BLaER1 treated with 17β-estradiol and CSF1 and Interleukin-3, amounts not matched to agents 10 nM and 100 nM (cell line): ENCODE data around the gene MOB3C.

ENCODE experiments used
- H3K27ac ChIP-seq, 11 experiments: shearing (Covaris generic); formaldehyde crosslinking; 2 replicates each; pipeline ENCODE4 v1.8.1; 2022
- H3K27me3 ChIP-seq, 11 experiments: shearing (Covaris generic); formaldehyde crosslinking; 2 replicates each; pipeline ENCODE4 v1.8.1; 2022
- H3K36me3 ChIP-seq, 11 experiments: shearing (Covaris generic); formaldehyde crosslinking; 2 replicates each; pipeline ENCODE4 v1.8.1; 2022
- H3K4me1 ChIP-seq, 10 experiments: shearing (Covaris generic); formaldehyde crosslinking; 2 replicates each; pipeline ENCODE4 v1.8.1; 2022
- H3K4me2 ChIP-seq, 11 experiments: shearing (Covaris generic); formaldehyde crosslinking; 2 replicates each; pipeline ENCODE4 v1.8.1; 2022
- H3K4me3 ChIP-seq, 10 experiments: shearing (Covaris generic); formaldehyde crosslinking; 2 replicates each; pipeline ENCODE4 v1.8.1; 2022
- H3K9ac ChIP-seq, 11 experiments: shearing (Covaris generic); formaldehyde crosslinking; 2 replicates each; pipeline ENCODE4 v1.8.1; 2022
- H3K9me3 ChIP-seq, 11 experiments: shearing (Covaris generic); formaldehyde crosslinking; replicated peaks in 1 of 11; 2 replicates each; pipeline ENCODE4 v1.8.1; 2022
- H4K20me1 ChIP-seq, 11 experiments: shearing (Covaris generic); formaldehyde crosslinking; 2 replicates each; pipeline ENCODE4 v1.8.1; 2022
- Cebpa-rat ChIP-seq, 11 experiments: shearing (Covaris generic); IDR thresholded peaks; 2 replicates each; pipeline ENCODE4 v1.8.1; 2022

The MOB3C gene

GRCh38 chr1:46615088-46615487 lies 1.5 kb downstream of the MOB3C start:
- peak overlapping the region in 10 of 11 experiments; percentile 79 to 95 (median 86); a peak in 14 of 22 replicates for H3K9ac ChIP-seq
- peaks cover 84 to 93% (median 87%) of the 10 kb centered on the region in 10 experiments for H3K4me1 ChIP-seq

GRCh38 chr1:46614604-46614984 lies 2.0 kb downstream of the MOB3C start:
- no peaks in the 10 kb centered on the region for H3K27me3 ChIP-seq
- no peak for TF ChIP-seq Cebpa-rat (IDR thresholded peaks at IDR 0.05)
- H3K4me2 ChIP-seq, result peak overlapping the region; percentile 84 to 99 (median 96)
- H3K4me3 ChIP-seq, result peak overlapping the region in 4 of 10 experiments; percentile 77 to 88 (median 84); a peak in 7 of 20 replicates
- H3K9me3 ChIP-seq, result no peaks in the 10 kb centered on the region
- peak overlapping the region in 8 of 11 experiments; percentile 2 to 95 (median 56); a peak in 8 of 22 replicates for H3K9ac ChIP-seq
- peaks cover 3 to 35% (median 24%) of the 10 kb centered on the region in 11 experiments; a peak in 20 of 22 replicates for H3K36me3 ChIP-seq
- H3K4me1 ChIP-seq, result peaks cover 79 to 90% (median 82%) of the 10 kb centered on the region in 10 experiments
- peak overlapping the region in 8 of 11 experiments; percentile 5 to 87 (median 48); a peak in 11 of 22 replicates for H3K27ac ChIP-seq
- H4K20me1 ChIP-seq, result peaks cover 0 to 51% (median 15%) of the 10 kb centered on the region in 11 experiments; a peak in 11 of 22 replicates

More at GRCh38 chr1:46615088-46615487, 1.5 kb downstream of the MOB3C start:
- Histone ChIP-seq H3K4me3 (peak overlapping the region in 9 of 10 experiments; percentile 71 to 88 (median 80); a peak in 15 of 20 replicates), H3K4me2 (peak overlapping the region; percentile 84 to 99 (median 96)), H4K20me1 (peaks cover 0 to 46% (median 15%) of the 10 kb centered on the region in 11 experiments; a peak in 10 of 22 replicates), H3K27me3 (no peaks in the 10 kb centered on the region), H3K9me3 (no peaks in the 10 kb centered on the region), H3K36me3 (peaks cover 0 to 30% (median 19%) of the 10 kb centered on the region in 11 experiments; a peak in 18 of 22 replicates), H3K27ac (peak overlapping the region in 7 of 11 experiments; percentile 79 to 90 (median 85); a peak in 8 of 22 replicates)
- TF ChIP-seq Cebpa-rat (IDR thresholded peaks at IDR 0.05), result no peak

- H3K36me3 ChIP-seq, result peaks cover 9 to 42% (median 31%) of the 10 kb centered on the region in 11 experiments; a peak in 21 of 22 replicates
- peak overlapping the region in 8 of 10 experiments; percentile 24 to 85 (median 51); a peak in 13 of 20 replicates for H3K4me3 ChIP-seq
- no peak for TF ChIP-seq Cebpa-rat (IDR thresholded peaks at IDR 0.05)
- H4K20me1 ChIP-seq, result peaks cover 0 to 51% (median 15%) of the 10 kb centered on the region in 11 experiments; a peak in 11 of 22 replicates
- no peaks in the 10 kb centered on the region for H3K27me3 ChIP-seq
- peak overlapping the region in 10 of 11 experiments; percentile 38 to 87 (median 62); a peak in 19 of 22 replicates for H3K27ac ChIP-seq
- peaks cover 72 to 88% (median 76%) of the 10 kb centered on the region in 10 experiments for H3K4me1 ChIP-seq
- H3K9me3 ChIP-seq, result no peaks in the 10 kb centered on the region
- peak overlapping the region; percentile 14 to 95 (median 59); a peak in 18 of 22 replicates for H3K9ac ChIP-seq
- H3K4me2 ChIP-seq, result peak overlapping the region; percentile 84 to 99 (median 96)
Measured at GRCh38 chr1:46613661-46614603, 2.7 kb downstream of the MOB3C start.

GRCh38 chr1:46612937-46613660 lies 3.5 kb downstream of the MOB3C start:
- Histone ChIP-seq H3K4me1 (peaks cover 64 to 82% (median 67%) of the 10 kb centered on the region in 10 experiments), H3K9ac (peak overlapping the region; percentile 14 to 95 (median 59); a peak in 19 of 22 replicates), H3K36me3 (peaks cover 18 to 50% (median 39%) of the 10 kb centered on the region in 11 experiments), H3K4me3 (peak overlapping the region in 8 of 10 experiments; percentile 24 to 85 (median 51); a peak in 11 of 20 replicates), H3K27me3 (no peaks in the 10 kb centered on the region), H3K27ac (peak overlapping the region in 10 of 11 experiments; percentile 38 to 87 (median 60); a peak in 17 of 22 replicates), H4K20me1 (peaks cover 0 to 56% (median 15%) of the 10 kb centered on the region in 11 experiments; a peak in 11 of 22 replicates), H3K9me3 (no peaks in the 10 kb centered on the region), H3K4me2 (peak overlapping the region; percentile 84 to 99 (median 96))
- TF ChIP-seq Cebpa-rat (IDR thresholded peaks at IDR 0.05), result no peak

GRCh38 chr1:46611691-46612221 lies 4.9 kb downstream of the MOB3C start:
- Histone ChIP-seq H3K27me3 (no peaks in the 10 kb centered on the region), H3K4me3 (peak overlapping the region in 4 of 10 experiments; percentile 32 to 85 (median 68); a peak in 8 of 20 replicates), H3K9ac (peak overlapping the region in 8 of 11 experiments; percentile 23 to 87 (median 47); a peak in 12 of 22 replicates), H3K36me3 (peaks cover 22 to 62% (median 47%) of the 10 kb centered on the region in 11 experiments), H3K4me2 (peak overlapping the region; percentile 24 to 99 (median 95); a peak in 19 of 22 replicates), H3K4me1 (peaks cover 50 to 79% (median 54%) of the 10 kb centered on the region in 10 experiments), H3K27ac (peak overlapping the region in 8 of 11 experiments; percentile 17 to 87 (median 56); a peak in 12 of 22 replicates), H3K9me3 (no peaks in the 10 kb centered on the region), H4K20me1 (peaks cover 0 to 58% (median 15%) of the 10 kb centered on the region in 11 experiments; a peak in 11 of 22 replicates)
- no peak for TF ChIP-seq Cebpa-rat (IDR thresholded peaks at IDR 0.05)

GRCh38 chr1:46607345-46608130 lies 9.1 kb downstream of the MOB3C start:
- peaks cover 37 to 78% (median 47%) of the 10 kb centered on the region in 10 experiments for H3K4me1 ChIP-seq
- peaks cover 22 to 71% (median 40%) of the 10 kb centered on the region in 11 experiments for H3K36me3 ChIP-seq
- H3K27ac ChIP-seq, result no peak overlapping the region
- H3K9me3 ChIP-seq, result no peaks in the 10 kb centered on the region
- no peaks in the 10 kb centered on the region for H3K27me3 ChIP-seq
- peaks cover 0 to 43% (median 10%) of the 10 kb centered on the region in 11 experiments; a peak in 9 of 22 replicates for H4K20me1 ChIP-seq
- no peak overlapping the region for H3K9ac ChIP-seq
- no peak overlapping the region for H3K4me3 ChIP-seq
- TF ChIP-seq Cebpa-rat (IDR thresholded peaks at IDR 0.05), result no peak
- no peak overlapping the region for H3K4me2 ChIP-seq

GRCh38 chr1:46606255-46606965 lies 10.2 kb downstream of the MOB3C start:
- no peak for TF ChIP-seq Cebpa-rat (IDR thresholded peaks at IDR 0.05)
- H3K4me1 ChIP-seq, result peaks cover 27 to 78% (median 47%) of the 10 kb centered on the region in 10 experiments
- no peaks in the 10 kb centered on the region for H3K9me3 ChIP-seq
- peak overlapping the region in 5 of 11 experiments; percentile 0 to 98 (median 88); a peak in 6 of 22 replicates for H3K4me2 ChIP-seq
- H3K36me3 ChIP-seq, result peaks cover 22 to 67% (median 34%) of the 10 kb centered on the region in 11 experiments
- H3K4me3 ChIP-seq, result no peak overlapping the region
- H3K27me3 ChIP-seq, result no peaks in the 10 kb centered on the region
- peaks cover 0 to 35% (median 4%) of the 10 kb centered on the region in 11 experiments; a peak in 9 of 22 replicates for H4K20me1 ChIP-seq
- no peak overlapping the region for H3K27ac ChIP-seq
- no peak overlapping the region for H3K9ac ChIP-seq
